Activated CD8-positive, alpha-beta memory T cell treated with anti-CD3 and anti-CD28 coated beads, Interleukin-2, amount 50 U/mL, for 1 hour (primary cell): ENCODE data around the gene VTN.

Experiments used
- DNase-seq: peaks from one replicate; pipeline ENCODE4 v3.0.0-alpha.2; 2020; ENCODE audit errors: extremely low read depth

Gene VTN

DNA sequence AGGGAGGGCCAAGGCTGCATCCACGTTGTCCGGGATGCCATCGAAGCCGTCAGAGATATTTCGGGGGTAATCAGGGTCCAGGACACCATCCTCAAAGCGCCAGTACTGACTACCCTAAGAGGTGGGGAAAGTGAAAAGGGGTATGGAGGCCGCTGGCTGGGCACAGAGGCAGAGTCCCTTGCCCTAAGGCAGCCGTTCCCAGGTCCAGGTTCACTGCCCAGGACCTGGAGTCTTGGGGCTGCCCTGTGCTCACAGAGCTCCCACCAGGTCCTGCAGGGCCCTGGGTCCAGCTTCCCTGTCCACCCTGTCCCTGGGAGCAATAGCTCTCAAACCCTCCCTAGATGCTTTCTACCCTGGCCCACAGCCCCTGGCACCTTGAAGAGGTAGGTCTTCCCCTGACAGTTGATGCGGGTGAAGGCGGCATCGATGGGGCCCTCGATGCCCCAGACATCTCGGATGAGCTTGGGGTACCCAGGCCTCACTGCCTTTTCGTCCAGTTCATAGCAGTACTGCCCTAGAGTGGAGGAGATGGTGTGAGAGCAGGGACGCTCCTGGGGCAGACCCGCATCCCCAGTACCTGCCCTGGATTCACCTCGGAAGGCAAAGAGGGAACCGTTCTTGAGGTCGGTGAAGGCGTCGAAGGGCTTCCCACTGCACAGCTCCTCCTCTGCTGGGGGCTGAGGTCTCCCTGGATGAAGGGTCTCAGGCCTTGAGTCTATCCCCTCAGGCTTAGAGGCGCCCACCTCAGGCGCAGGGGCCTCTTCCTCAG is 1.0 kb downstream of the VTN start:
- no peak for DNase-seq

DNA sequence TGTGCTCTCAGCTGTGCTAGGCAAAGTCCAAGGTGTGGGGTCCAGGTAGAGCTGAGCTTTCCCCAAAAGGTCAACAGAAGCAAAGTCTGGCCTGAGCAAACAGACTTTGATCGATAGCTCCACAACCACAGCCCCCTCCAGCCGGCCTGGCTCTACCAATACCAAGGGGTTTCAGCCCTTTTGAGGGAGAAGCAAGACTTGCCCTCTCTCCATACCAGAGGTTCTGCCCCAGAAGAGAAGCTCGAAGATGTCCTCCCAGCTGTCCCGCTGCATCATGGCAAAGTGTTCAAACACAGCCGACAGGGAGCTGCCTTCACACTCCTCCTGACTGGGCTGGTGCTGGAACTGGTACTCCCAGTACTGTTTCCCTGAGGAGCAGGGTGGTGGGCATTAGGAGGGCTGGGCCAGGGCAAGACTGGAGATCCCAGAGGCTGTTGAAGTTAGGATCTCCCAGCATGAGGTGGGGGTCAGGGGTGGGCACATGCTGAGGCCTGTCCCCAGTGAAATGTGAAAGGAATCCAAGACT is 1.7 kb downstream of the VTN start:
- no peak for DNase-seq

DNA sequence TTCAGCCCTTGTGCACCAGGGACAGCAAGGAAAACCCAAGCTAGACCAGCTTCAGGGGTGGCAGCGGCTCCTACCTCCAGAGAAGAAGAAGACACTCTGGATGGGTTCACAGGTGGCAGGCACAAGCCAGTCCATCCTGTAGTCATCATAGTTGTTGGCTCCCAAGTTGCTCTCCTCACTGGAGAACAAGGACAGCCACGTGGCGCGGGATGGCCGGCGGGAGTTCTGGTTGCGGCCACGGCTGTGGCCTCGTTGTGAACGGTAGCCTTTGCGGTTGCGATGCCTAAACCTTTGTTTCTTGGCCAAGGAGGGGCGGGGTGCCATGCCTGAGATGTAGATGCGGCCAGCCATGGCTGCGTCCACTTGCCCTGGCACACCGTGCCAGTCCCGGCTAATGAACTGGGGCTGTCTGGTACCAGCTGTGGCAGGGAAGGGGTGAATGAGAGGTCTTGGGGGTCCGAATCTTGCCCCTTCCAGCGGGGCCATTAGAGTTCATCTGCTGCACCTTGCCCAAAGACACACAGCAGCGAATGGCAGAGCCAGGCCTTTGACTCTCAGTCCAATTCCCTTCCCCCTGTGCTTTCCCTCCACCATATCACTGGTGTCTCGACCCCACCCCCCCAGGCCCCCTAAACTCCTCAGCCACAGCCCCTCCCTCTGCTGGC is 2.3 kb downstream of the VTN start:
- DNase-seq, result no peak

DNA sequence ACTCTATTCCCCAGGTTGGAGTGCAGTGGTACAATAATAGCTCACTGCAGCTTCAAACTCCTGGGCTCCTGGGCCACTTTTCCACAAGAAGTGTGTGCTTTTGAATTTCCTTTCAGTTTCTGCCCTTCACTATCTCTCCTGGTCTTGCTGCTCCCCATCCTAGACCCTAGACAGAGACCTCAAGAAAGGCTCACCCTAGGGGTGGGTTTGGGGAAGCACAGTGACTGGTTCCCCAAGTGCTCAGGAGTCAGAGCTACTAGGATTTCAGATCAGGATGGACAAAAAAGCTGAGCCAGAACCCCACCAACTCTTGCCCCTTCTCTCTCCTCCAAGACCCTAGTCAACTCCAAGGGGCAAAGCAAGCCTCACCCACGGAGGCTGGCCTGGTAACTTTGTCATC is 3.5 kb downstream of the VTN start:
- DNase-seq, result no peak

DNA sequence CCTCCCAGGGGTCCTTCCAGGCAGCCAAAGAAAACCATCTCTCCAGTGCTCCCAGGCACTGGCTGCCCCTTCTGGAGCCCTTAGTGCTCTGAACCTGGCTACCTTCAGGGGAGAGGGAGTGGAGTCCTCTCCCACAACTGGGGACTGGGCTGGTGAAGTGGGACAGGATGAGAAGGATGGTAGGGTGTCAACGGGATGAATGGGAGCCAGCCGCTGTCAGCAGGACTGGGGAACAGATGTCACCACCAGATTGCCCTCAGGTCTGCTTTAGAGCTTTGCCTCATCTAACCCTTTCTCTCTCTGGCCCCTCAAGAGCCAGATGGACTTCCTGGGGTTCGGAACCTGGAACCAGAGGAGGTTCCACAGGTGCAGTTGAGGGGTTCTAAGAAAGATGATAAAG is 4.6 kb downstream of the VTN start:
- DNase-seq, result no peak

DNA sequence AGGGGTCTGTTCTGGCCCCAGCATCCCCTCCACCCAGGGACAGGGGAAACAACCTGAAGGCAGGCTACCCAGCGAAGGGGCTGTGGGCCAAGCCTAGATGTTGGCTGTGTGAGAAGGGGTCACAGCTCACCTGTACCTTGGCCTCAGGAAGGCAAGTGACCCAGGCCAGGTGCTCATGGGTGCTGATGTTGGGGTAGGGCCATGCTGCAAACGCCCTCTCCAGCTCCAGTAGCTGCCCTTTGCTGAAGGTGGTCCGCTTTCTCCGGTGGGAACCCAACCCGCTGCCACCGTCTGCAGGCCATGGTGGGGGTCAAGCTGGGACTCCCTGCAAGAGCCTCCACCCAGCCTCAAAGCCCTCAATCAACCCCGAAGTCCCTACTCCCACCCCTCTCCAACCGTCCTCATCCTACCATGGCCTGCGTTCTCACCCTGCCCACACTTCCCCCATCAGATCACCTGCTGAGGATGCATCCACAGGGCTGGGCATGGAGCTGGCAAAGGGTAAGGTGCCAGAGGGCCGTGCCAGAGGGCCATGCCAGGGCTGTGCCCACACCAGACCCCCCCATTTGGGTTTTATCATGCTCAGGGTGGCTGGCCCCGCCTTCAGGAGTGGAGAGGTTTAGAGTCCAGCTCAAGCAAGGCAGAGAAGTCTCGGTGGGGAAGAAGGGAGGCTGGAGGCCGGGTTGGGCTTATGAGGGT is 5.3 kb downstream of the VTN start, which contains the start of gene SEBOX:
TSS of gene SEBOX (minus strand) at position 535 of the 699 bp plus-strand sequence. CDS start at position 487, 48 bp downstream.
- DNase-seq, result no peak

DNA sequence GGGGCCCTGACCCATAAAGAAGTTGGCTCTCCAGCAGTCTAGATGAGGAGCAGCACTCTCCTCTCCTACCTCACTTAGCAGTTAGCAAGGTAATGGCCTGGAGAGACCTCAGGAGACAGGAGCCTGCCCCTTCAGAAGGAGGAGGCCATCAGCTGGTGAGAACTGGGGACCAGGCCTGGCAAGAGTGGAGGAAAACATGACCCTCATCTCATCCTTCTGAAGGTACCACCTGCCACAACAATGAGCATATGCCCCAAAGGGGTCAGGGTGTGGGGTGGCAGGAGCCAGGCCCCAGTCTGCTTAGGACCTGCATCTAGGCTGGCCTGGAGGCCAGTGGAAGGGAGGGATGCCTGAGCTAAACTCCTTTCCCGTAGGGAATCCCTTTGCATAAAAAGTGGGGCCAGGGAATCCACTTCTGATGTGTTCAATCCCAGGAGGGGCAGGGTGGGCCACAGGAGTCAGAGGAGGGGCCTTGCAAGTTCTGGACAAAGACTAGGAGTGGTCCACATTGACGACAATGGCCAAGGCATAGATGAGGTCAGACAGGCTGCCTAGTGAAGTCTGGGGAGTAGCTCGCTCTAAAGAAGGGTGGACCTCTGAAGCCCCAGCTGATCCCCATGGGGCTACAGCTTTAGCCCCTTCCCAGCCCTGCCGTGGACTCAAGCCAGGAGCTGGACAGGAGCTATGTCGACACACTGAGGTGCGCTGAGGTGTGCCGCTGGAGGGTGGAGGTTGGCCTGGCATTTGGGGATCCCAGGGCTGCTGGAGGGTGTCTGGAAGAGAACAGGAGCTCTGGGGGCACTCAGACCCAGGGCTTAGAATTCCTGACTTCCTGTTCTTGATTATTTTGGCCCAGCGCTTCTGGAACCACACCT is 6.1 kb downstream of the VTN start:
- DNase-seq, result no peak

DNA sequence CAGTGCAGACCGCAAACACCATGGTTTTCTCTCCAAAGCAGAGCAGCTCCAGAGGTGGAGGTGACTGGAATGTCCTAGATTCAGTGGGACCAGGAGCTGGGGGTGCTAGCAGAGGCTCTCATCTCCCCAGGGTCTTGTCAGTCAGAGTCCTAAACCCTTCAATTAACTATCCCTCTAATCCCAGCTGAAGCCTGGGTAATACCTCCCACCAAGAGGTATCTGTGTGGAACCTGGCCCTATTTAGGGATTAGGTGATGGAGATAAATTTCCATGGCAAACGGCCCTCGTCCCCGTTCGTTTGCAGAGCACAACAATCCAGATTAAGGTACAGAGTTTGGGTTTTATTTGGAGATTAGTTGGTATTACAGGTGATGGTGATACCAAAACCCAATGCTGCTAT is 6.9 kb downstream of the VTN start:
- no peak for DNase-seq

DNA sequence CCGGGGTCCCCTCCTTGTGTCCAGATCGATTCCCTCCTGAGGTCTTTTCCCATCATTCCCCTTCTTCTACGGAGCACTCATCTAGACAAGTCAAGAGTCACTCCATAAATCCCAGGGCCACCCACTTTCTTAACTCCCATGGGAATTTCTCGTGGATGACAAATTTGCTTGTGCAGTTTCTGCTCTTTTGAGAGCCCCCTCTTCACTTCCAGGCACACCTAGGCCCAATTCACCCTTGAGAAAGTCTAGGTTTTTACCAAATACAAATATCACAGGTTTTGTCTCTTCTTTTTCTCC is 12.3 kb downstream of the VTN start:
- no peak for DNase-seq

DNA sequence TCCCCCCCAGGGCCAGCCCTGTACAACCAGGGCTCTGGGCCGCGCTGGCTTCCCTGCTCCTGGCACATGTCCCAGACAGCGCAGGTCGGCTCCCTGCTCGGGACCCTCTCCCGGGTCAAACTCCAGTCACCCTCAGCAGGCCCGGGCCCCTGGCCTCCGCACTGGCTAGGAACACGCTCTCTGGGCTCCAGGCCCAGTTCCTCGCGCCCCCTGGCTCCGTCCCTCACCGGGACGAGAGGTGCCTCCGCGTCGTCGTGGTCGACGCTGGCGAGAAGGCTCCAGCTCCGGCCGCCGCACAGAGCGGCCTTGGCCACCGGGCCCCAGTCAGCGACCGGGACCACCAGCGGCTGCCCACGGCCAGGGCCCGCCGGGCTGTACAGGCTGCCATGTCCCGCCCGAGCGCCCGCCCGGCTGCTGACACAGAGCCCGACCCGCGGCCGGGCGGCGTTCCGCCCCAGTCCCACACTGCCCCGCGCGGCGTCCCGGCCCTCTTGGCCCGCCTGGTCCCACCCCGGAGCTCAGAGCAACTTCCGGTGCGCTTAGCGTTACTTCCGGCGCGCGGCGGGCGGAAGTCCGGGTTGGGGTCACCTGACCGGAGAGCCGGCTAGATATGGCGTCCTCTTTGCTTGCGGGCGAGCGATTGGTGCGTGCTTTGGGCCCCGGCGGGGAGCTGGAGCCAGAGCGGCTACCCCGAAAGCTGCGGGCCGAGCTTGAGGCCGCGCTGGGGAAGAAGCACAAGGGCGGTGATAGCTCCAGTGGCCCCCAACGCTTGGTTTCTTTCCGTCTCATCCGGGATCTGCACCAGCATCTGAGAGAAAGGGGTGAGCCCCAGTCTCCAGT is 12.8 kb downstream of the VTN start, which contains the start of gene POLDIP2:
TSS of gene POLDIP2 (minus strand) at position 467 of the 840 bp plus-strand sequence. CDS start at position 388, 79 bp downstream.
- peak; percentile 81 for DNase-seq

DNA sequence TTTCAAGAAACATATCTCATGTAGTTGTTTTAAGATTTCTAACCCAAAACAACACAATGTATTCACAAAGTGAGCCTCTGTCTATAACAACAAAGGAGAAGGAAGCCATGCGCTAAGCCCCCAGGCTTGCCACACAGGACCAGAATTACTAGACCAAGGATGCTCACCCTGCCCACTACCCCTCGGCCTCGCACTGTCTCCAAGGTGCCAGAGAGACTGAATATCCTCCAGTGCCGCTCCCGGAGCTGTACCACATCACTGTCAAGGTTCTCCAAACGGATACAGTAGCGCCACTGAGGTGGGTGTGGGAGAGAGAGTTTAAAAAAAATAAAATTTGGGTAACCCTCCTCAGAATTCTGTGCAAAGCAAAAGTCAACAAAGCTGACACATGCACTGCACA is 19.8 kb downstream of the VTN start:
- DNase-seq, result no peak

DNA sequence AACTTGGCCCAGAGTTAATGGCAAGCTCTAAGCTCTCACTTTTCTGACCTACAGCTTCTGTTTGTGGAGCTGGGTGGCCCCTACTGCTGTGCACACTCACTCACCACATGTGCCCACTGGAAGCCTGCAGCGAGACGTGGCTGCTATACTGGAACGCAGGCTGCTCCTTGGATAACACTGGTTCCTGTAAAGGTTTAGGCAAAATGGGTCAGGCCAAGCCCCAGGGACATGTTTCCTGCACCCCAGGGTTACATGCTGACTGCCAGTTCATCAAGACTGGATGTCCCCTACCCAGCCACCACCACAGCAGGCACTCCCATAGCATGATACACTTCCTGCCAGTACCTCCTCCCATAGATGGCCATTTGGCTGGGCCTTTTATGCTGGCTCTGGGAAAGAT is 21.1 kb downstream of the VTN start:
- DNase-seq, result no peak

DNA sequence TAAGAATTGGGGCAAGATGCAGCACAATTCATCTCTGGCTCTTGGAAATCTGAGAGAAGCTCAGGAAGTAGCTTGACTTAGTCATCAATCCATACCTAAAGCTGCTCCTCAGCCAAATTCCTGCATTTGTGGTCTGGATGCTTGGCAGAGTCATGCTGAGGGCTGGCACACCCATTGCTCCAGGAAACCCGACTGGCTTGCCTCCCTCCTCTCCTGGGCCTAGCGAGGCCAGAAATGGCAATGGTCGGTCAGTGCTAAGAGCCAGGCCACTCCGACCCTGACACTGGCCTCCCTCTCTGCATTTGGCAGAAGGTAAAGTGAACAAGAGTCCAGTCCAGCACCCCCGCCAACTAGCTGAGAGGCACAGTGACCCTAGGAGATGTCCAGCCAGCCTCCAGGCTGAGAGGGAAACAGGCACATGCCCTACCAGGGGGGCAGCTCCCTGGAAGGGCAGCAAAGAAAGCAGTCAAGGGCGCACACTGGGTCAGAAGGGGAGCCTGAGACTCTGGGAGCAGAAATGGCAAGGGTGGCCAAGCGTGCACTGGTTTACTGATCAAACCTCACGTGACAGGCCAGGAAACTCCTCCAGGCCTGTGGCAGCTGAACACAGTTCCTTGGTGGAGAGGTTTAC is 22.7 kb downstream of the VTN start:
- DNase-seq, result no peak

DNA sequence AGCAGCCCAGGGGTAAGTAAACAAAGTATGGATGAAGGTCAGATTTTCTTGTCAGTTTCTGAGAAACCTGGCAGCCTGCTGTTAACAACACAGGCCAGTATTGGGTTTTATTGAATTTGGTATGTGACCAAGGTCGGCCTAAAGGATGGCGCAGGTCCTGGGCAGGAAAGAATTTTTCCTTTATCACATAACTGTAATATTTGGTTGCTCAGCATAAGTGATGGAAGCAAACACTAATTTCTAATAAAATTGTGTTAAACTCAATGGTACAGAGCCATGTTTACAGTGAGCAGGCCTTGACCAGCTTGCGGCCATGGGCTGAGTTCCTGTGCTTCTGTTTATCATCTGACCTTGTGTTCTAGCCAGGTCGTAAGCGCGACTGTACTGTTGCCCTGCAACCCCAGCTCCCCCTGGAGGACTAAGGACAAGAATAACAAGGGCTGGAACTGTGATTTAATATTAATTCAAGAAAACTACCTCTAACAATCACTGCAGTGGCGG is 23.3 kb downstream of the VTN start:
- no peak for DNase-seq

DNA sequence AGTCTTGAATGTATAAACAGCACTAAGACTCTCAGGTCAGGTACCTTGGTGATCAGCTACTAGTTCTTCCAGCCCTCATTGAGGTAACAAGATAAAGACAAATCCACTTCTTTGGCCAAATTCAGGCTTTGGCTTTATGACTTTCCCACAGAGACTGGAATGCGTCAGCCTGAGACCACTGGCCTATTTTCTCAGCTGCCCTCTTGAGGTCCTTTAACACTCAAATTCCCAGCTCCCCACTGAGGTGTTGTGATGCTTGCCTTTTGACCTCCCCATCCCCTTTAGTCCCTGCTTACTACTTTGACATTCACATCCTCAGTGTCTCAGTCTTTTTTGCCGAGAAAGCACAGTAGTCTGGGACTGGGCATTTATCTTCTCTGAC is 23.9 kb downstream of the VTN start:
- no peak for DNase-seq

DNA sequence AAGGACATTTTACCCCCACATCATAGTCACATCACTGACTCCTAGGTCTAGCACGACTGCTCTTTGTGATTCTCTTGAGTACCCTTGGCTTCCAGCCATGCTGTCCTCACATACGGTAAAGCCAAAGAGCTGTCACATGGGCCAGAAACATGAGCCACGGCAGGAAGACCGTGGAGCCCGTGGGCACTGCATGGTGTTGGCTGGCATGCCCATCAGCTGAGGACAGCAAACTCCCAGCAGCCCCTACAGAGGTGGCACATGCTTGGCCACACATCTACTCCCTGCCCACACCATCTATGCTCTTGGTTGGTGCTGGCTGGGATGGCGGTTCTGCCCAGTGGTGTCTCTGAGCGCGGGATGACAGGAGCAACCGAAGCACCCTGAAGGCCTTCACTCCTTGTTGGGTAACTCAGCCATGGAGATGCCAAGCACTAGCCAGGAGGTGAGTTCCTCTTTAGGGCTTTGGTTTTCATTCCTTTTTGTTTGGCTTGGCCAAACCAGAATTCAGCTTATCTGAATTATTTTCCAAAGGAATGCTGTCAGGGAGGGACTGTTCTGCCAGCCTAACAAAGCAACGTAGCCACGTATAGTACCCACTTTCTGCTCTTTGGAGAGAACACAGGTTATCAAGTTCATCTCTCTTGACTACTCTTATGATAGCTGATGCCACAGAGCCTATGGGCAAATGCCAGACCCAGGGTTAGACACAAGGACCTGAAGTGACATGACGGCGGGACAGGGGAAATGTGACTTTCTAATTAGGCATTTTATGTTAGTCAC is 24.5 kb downstream of the VTN start:
- DNase-seq, result no peak

DNA sequence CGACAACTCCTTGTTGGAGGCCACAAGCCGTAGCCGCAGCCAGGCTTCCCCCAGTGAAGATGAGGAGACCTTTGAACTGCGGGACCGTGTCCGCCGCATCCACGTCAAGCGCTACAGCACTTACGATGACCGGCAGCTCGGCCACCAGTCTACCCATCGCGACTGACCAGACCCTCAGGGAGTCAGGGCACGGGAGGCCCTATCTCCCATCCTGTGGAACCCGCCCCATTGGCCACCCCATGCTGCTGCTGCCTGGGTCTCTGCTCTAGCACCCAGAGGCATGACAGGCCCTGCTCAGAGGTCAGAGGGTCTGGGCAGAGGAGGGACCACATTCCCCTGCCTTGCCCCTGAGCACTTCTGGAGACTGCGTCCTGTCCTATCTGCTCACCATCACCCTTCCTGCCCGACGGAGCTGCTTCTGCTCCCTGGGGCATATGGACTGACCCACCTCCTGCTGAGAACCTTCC is 25.6 kb downstream of the VTN start:
- DNase-seq, result no peak

DNA sequence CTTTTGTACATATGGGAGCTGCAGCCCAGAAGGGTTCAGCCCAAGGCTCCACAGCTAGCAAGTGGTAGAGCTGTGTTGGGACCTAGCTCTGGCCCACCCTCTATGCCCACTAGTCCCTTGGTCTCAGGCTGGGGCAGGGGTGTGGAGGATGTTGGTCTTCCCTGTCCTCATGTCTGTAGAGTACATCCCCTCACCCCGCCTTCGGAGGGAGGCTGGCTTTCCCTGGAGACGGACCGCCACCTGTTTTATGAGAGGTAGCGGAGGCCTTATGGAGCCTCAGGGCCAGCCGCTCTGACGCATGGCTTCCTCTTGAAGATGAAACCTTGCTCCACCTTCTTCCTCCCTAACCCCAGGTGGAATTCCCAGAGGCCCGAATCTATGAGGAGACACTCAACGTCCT is 26.1 kb downstream of the VTN start:
- no peak for DNase-seq

DNA sequence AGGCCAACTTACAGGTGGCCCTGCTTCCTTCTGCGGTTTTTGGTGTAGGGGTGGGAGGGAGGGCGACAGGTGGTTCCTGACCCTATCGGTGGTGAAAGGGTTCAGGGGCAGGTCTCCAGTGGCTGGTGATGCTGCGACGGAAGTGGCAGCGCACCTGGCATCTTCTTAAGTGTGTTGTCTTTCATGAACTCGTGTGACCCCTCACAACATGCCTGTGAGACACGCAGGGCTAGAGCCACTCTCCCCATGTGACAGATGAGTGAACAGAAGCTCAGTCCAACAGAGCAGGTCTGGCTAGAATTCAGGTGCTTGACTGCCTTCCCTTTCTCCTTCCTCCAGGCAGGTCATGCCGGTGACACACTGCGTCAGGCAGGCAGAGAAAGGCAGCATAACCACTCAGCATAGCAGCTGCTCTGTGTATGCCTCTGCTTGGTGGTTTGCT is 26.6 kb downstream of the VTN start:
- DNase-seq, result no peak
